Cardiac muscle cell (in vitro differentiated cells and primary cell): ENCODE data around the gene ZDHHC17. TPM values are rescaled to one million over a fixed set of nuclear protein-coding genes. Genes with fewer than 3 reads are reported as not detected.

Experiments
- DNase-seq, 2 donors: peaks; one replicate each; pipeline versions ENCODE4 v3.0.0 to v3.0.0-alpha.2; 2010 to 2017; ENCODE audit warnings: low read depth in 1 of 2, low spot score in 1 of 2
- H3K27ac ChIP-seq: fragments of 200-600 bp; sonication (generic); 2 replicates; pipeline ENCODE4 v1.5.1; 2016
- H3K27me3 ChIP-seq: fragments of 200-600 bp; sonication (generic); 2 replicates; pipeline ENCODE4 v1.6.0; 2016; ENCODE audit warnings: control low read depth
- H3K36me3 ChIP-seq: fragments of 200-600 bp; sonication (generic); 2 replicates; pipeline ENCODE4 v1.5.1; 2016; ENCODE audit warnings: control low read depth
- H3K4me1 ChIP-seq: fragments of 200-600 bp; sonication (generic); 2 replicates; pipeline ENCODE4 v1.8.1; 2017; ENCODE audit warnings: low read depth, mild to moderate bottlenecking, mixed run types
- H3K4me3 ChIP-seq: fragments of 200-600 bp; sonication (generic); 2 replicates; pipeline ENCODE4 v1.5.1; 2016; ENCODE audit warnings: mild to moderate bottlenecking
- H3K9me3 ChIP-seq: fragments of 200-600 bp; sonication (generic); 2 replicates; pipeline ENCODE4 v1.5.1; 2017; ENCODE audit warnings: low read depth, mild to moderate bottlenecking, control low read depth
- CTCF ChIP-seq: IDR thresholded peaks from 2 replicates; pipeline ENCODE4 v1.5.1; 2012; ENCODE audit warnings: low read depth, mild to moderate bottlenecking, low read length
- polyA plus RNA-seq: library from polyadenylated mRNA; unstranded; fragments of >200 nt; fragmentation: Nextera tagmentation; extraction: Ambion mirVana; gene quantifications from 2 replicates; pipeline ENCODE4 v1.2.1, GENCODE V29; 2016
- total RNA-seq: library from RNA; depleted of rRNA; stranded (reverse); fragments of >200 nt; gene quantifications from 2 replicates; pipeline ENCODE4 v1.2.3, GENCODE V29; 2016

ZDHHC17 gene
- total and polyA plus RNA-seq, 2 experiments from 2014 or later, result 21.1 to 29.5 TPM

- Histone ChIP-seq H3K27ac (no peak overlapping the region), H3K9me3 (no peaks in the 10 kb centered on the region), H3K4me3 (no peak overlapping the region), H3K27me3 (no peaks in the 10 kb centered on the region), H3K36me3 (peaks cover 20% of the 10 kb centered on the region), H3K4me1 (no peaks in the 10 kb centered on the region)
- no peak for TF ChIP-seq CTCF
- DNase-seq, result no peak
Measured at GRCh38 chr12:76813972-76814371, 50.1 kb downstream of the ZDHHC17 start.

- H3K36me3 ChIP-seq, result peaks cover 12% of the 10 kb centered on the region
- no peaks in the 10 kb centered on the region for H3K9me3 ChIP-seq
- no peak overlapping the region for H3K27ac ChIP-seq
- no peaks in the 10 kb centered on the region for H3K27me3 ChIP-seq
- H3K4me1 ChIP-seq, result no peaks in the 10 kb centered on the region
- DNase-seq, result peak; percentile 52
- TF ChIP-seq CTCF, result peak; percentile 72
- no peak overlapping the region for H3K4me3 ChIP-seq
Measured at GRCh38 chr12:76820888-76821482, 57.1 kb downstream of the ZDHHC17 start.

GRCh38 chr12:76830436-76830835 is 66.5 kb downstream of the ZDHHC17 start:
- no peak for TF ChIP-seq CTCF

GRCh38 chr12:76836633-76837032 is 72.7 kb downstream of the ZDHHC17 start:
- TF ChIP-seq CTCF, result no peak

More at GRCh38 chr12:76830436-76830835, 66.5 kb downstream of the ZDHHC17 start:
- no peak for DNase-seq
- H3K4me3 ChIP-seq, result no peak overlapping the region
- peaks cover 18% of the 10 kb centered on the region for H3K36me3 ChIP-seq
- peaks cover 3% of the 10 kb centered on the region for H3K9me3 ChIP-seq
- no peaks in the 10 kb centered on the region for H3K4me1 ChIP-seq
- H3K27ac ChIP-seq, result no peak overlapping the region
- H3K27me3 ChIP-seq, result no peaks in the 10 kb centered on the region

GRCh38 chr12:76847260-76847659 is 83.3 kb downstream of the ZDHHC17 start:
- H3K4me3 ChIP-seq, result no peak overlapping the region
- H3K9me3 ChIP-seq, result no peaks in the 10 kb centered on the region
- H3K36me3 ChIP-seq, result peaks cover 34% of the 10 kb centered on the region
- no peak overlapping the region for H3K27ac ChIP-seq
- no peaks in the 10 kb centered on the region for H3K4me1 ChIP-seq
- DNase-seq, result no peak
- no peaks in the 10 kb centered on the region for H3K27me3 ChIP-seq
- no peak for TF ChIP-seq CTCF

More at GRCh38 chr12:76836633-76837032, 72.7 kb downstream of the ZDHHC17 start:
- Histone ChIP-seq H3K4me3 (no peak overlapping the region), H3K27me3 (no peaks in the 10 kb centered on the region), H3K36me3 (peaks cover 12% of the 10 kb centered on the region), H3K27ac (no peak overlapping the region), H3K9me3 (peaks cover 3% of the 10 kb centered on the region), H3K4me1 (no peaks in the 10 kb centered on the region)
- DNase-seq, result no peak

- Histone ChIP-seq H3K27me3 (no peaks in the 10 kb centered on the region), H3K4me1 (no peaks in the 10 kb centered on the region), H3K27ac (no peak overlapping the region), H3K4me3 (no peak overlapping the region), H3K9me3 (no peaks in the 10 kb centered on the region), H3K36me3 (peaks cover 30% of the 10 kb centered on the region)
- TF ChIP-seq CTCF, result no peak
- DNase-seq, result no peak
Measured at GRCh38 chr12:76848132-76848531, 84.2 kb downstream of the ZDHHC17 start.
